GM11168 (cell line): ENCODE results near the gene TBX21.

Source experiments
- in situ Hi-C: fragments of 300-500 bp; cut with MboI; formaldehyde crosslinking; loops from one replicate; pipeline ENCODE4 v1.12.0; 2022; ENCODE audit warnings: low sequenced_read_pairs; ENCODE audit not compliant: unreplicated experiment

Gene TBX21

DNA sequence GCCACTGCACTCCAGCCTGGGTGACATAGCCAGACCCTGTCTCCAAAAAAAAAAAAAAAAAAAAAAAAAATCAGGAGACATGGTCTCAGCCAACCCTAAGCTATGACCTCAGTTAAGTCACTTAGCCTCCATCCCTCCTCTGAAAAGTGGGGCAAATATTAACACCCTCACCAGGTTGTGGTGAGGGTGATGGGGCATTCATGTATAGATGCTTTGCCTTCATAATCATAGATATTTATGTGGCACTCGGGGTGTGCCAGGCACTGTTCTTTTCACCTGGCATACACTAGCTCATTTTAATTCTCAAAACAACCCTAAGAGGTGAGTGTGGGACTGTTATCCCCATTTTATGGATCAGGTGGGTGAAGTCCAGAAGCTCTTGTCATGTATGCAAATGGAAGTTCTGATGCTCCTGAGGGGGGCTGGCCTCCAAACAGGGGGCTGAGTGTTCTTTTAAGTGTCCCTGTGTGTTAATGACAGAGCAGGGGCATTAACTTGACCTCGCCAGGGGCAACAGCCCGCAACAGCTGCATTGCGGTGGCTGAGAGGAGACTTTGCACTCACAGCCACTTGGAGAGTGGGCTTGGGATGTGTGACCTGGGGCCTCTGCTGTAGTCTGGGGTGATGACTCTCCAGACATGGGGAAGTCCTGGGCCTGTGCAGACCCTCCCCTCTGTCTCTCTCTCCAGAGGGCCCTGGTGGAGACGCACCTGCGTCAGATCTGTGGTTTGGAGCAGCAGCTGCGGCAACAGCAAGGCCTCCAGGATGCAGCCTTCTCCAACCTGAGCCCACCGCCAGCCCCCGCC is 34.9 kb upstream of the TBX21 start:
- in situ Hi-C loops: no loop called here

DNA sequence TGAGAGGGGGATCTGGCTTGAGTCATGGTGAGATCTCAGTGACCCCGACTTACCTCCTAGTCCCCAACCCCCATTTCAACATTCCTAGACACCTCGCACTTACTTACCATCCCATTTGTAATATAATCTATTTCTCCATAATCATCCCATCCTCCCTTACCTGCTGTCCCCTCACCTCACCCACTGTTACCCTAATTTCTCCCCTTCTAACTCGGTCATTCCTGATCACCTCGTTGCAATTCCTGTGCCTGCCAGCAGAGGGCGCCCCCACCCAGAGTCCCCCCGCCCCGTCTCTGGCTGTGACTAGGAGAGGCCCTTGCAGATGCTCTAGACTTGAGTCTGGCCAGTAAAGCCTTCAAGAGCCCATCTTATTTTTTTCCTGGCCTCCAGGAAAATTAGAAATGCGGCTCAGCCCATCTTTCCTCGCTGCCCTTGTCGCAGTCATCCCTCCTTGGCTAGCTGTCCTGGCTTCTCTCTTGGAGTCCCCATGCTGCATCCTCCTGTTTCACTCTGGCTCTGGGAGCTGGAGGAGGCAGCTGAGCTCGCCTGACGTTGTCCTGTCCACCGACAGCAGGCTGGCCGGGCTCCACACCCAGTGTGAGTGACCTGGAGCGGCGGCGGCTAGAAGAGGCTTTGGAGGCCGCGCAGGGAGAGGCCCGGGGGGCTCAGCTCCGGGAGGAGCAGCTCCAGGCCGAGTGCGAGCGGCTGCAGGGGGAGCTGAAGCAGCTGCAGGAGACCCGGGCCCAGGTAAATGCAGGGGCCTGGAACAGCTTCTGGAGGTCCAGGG is 34.1 kb upstream of the TBX21 start:
- in situ Hi-C loops: no loop called here

DNA sequence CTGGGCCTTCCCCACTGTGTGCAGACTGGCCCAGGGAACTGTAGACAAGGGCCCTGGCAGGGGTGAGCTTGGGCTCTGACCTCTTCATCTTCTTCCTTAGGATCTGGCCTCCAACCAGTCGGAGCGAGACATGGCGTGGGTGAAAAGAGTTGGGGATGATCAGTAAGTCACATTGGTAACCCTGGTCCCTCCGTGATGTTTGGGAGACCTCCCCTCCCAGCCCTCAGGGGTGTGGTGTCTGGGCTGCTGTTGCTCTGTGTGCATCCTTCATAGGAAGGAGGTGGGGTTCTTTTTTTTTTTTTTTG is 33.5 kb upstream of the TBX21 start:
- in situ Hi-C loops: no loop called here

DNA sequence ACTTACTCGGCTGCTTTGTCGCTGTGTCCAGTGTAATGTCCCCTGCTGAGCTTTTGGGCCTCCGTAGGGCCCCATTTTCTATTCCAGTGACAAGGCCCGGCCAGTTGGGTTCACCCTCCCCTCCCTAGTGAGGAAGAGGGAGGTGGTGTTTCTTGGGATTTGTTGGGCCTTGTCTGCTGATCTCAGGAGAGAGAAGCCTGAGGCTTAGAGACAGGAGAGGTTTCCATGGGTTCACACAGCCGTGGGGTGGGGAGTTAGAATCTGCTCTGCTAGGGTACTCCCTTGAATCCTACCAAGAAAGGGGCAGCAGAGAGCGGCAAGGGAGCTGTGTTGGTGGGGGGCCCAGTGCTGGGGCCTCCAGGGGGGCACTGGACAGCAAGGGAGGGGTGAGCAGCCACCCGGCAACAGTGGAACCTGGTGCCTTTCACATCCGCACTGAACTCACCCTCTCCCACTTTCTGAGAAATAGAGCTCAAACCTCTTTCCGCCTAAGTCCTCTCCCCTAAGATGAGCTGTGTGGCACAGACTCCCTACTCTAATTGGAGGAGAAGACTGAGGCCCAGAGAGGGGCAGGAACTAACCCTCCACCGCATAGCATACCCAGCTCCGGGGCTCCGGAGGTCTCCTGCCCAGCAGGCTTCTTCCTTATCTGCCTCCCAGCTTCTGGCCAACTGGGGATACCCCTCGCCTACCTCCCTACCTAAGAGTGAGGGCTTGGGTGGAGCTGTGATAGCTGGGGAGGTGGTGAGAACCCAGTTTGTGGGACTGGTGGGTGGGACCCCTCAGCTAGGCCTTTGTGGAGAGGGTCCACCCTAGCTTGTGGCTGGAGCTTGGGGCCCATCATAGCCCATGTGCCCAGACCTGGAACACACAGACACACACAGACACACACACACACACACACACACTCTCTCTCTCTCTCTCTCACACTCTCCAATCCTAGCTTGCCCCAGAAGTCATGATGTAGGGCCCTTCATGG is 32.3 kb upstream of the TBX21 start:
- in situ Hi-C loops: no loop called here

DNA sequence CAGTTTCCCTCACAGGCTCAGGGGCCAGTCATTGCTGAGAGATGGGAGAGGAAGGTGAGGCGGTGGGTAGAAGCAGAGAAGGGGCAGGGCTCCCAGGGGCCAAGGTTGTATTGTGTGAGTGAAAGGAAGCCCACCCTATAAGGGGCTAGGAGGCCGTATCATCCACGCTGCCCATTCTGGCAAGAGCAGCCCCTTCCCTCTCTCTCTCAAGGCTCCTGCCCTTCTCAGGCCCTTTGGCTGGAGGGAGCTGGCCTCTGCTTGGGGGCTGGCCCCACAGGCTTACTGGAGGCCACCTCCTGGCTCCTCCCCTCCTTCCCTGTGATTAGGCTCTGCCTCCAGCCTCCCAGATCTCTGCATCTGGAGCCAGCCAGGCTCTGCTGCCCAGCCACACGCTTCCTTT is 31.4 kb upstream of the TBX21 start:
- in situ Hi-C loops: no loop called here

DNA sequence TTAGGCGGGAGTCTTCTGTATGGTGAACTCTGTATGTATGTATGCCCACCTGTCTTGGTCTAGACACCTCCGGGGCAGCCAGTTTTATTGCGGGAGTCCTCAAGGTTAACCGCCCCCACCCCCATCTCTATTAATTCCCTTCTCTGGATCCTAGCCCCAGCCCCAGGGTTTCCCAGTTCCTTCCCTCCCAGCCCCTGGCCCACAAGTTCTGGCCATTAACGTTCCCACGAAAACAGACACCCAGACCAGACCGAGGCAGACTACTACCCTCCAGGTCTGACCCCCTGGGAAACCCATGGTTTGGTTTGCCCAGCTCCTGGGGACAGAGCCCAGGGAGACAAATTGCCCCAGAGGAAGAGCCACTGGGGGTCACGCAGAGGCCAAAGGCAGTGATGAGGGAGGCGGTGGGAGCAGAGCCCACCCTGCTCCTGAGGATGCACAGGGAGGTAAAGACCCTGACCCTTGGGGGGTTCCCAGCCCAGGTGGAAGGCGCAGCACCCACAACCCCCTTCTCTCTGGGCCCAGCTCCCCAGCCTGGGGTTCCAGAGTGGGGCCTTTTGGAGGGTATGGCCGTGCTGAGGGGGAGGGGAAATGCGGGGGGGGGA is 30.5 kb upstream of the TBX21 start:
- in situ Hi-C loops: no loop called here

DNA sequence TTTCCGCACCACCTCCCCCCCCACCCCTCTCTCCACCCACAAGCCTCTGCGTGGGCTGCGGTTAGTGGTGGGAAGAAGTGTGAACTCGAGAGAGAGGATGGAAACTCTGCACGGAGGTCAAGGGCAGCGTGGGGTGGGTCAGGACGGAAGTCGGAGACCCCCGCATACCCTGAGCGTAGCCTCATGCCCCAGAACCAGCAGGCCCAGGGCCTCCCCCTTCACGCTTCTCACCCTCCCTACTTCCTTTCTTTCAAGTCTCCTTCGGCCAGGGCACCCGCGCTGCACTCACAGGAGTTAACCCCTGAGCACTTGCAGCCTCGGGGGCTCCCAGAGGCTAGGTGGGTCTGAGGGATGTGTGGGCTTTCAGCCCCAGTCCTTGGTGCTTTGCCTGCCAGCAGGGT is 29.8 kb upstream of the TBX21 start:
- in situ Hi-C loops: no loop called here

DNA sequence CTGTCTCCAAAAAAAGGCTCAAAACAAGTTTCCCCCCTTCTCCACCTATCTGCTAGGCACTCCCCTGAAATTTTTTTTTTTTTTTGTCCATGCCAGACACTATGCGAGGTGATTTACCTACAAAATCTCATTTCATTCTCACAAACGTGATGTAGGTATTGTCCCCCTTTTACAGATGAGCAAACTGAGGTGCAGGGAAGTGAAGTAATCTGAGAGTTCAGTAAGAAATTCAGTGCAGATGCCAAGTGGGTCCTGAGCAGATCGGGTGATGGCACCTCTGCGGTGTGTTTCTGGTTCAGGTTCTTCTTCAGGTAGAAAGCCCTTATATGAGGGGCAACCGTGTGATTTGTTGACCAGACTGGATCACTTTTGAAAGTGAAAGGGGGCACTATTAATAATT is 29.4 kb upstream of the TBX21 start:
- in situ Hi-C loops: no loop called here

DNA sequence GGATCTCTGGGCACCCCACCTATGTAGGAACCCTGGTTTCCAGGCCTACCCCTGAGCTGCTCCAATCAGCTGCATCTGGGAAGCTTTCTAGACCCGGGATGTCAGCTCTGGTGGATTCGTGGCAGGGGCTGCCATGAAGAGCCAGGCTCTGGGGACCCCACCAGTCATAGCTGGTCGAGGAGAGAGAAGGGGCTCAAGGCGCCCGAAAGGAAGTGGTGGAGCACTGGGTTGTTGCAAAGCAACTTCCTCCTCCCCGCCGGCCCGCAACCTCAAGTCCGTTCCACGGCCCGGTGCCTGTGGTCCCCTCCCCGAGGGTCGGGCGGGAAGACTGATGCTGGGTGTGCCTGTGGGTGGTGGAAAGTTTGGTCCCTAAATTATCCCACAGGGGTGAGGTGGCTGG is 28.9 kb upstream of the TBX21 start:
- in situ Hi-C loops: no loop called here

DNA sequence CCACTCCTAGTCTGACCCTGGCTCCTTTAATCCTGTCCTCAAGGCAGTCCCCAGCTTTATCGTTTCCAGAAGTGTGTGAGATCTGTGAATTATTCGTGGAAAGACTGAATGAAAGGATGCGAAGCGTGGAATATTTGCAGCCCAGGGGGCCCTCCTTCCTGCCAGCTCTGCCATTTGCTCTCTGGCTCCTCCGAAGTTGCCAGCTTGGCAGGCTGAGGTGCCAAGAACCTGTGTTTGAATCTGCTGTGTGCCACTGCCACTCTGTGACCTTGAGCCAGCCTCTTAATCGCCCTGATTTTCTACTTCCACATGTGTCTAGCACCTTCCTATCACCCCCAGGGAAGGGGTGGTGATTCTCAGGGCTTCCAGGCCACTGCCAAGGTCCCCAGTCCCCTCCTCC is 28.3 kb upstream of the TBX21 start:
- in situ Hi-C loops: no loop called here

DNA sequence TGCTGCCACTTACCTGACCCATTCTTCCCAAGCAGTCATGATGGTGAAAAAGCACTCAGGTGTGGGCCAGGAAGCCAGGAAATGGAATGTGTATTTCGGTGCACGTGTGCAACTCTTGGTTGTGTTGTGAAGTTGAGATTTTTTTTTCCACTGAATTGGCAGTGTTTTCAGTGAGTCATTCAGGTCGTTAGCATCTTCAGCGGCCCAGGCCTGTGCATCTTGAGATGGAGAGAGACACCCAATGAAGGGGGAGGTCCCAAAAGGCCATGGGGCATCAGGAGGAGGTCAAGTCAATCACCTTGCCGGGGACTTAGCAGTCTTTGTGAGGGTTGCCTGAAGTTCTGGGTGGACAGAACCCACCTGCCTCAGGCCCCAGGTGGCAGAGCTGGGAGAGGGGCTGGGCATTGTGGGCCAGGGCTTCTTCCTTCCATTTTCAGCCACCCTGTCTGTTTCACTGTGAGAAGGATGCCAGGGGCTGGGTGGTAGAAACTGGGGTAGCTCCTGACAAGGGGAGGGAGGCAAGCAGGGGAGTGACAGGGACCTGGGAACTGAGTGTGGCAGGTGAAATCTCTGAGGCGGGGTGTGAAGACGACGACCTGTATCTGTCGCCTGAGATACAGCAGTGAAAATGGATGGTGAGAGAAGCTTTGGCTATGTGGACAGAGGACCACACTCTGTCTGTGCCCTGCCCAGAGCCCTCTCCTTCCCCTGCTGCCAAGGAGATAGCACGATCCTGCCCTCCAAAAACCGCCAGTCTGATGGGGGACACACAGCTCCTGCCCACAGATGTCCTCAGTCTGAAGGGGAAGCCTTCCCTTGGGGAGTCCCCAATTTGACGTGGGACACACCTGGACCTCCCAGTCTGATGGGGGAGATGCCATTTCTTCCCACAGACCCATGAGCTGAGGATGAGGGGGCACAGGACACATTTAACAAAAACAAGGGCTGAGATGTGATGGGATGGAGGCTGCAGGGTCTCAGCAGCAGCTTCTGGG is 27.2 kb upstream of the TBX21 start:
- in situ Hi-C loops: no loop called here

DNA sequence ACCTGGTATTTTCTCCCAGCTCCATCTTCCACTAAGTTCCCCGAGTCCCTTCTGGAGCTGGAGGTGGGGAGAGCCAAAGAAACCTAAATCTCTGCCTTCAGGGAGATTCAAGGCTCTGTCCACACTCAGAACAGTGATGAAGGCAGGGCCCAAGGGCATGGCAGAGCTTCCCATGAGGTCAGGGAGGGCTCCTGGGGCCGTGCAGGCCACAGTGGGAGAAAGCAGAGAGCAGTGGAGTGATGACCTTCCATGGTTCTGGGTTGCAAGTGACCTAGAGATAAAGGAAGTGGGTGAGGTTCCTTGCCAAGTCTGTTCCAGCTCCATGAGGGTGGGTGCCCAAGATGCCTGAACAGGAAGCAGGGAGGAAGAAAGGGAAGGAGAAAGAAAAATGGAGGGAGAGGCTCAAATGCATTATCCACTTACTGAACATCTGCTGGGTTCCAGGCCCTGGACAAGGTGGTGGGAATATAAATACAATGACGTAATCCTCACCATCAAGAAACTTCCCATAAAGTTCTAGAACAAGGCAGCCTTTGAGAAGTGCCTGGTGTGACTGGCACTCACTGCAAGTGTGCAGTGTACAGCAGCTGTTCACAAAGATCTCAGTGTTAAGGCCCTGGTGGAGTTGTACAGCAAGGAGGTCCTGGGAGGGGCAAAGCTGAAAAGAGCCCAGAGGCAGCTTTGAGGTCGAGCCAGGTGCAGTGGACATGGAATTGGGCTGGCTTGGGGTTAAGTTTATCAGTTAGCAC is 25.8 kb upstream of the TBX21 start:
- in situ Hi-C loops: no loop called here

DNA sequence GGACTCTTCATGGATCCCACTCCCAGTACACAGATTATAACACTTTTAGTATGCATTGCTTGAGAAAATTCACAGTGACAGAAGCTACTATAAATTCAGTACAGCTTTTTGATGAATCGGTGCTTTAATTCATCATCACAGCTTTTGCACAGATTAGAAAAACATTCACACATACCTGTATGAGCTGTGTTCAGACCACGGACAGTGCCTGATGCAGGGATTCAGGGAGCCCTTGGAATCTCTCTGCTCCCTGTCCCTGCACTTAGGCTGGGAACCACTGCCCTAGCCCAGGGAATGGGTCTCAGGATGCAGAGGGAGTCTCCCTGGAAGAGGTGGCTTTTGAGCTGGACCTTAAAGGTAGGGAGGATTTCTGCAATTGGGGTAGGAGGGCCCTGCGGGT is 25.2 kb upstream of the TBX21 start:
- in situ Hi-C loops: no loop called here

DNA sequence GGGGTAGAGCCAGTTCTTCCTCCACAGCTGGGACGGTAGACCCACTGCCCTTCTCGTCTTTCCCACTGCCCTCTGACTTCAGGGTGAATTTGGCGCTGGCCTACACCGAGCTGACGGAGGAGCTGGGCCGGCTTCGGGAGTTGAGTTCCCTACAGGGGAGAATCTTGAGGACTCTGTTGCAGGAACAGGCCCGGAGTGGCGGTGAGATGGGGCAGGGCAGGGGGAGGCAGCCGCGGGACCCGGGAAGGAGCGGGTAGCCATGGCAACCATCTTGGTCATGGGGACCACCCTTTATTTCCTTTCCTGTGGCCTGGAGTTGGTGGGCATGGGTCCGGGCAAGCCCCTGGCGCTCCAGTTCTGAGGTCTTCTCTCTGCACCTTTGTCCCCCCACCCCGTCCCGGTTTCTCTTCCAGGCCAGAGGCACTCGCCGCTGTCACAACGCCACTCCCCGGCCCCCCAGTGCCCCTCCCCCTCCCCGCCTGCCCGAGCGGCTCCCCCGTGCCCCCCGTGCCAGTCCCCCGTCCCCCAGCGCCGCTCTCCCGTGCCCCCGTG is 24.6 kb upstream of the TBX21 start:
- in situ Hi-C loops: no loop called here

DNA sequence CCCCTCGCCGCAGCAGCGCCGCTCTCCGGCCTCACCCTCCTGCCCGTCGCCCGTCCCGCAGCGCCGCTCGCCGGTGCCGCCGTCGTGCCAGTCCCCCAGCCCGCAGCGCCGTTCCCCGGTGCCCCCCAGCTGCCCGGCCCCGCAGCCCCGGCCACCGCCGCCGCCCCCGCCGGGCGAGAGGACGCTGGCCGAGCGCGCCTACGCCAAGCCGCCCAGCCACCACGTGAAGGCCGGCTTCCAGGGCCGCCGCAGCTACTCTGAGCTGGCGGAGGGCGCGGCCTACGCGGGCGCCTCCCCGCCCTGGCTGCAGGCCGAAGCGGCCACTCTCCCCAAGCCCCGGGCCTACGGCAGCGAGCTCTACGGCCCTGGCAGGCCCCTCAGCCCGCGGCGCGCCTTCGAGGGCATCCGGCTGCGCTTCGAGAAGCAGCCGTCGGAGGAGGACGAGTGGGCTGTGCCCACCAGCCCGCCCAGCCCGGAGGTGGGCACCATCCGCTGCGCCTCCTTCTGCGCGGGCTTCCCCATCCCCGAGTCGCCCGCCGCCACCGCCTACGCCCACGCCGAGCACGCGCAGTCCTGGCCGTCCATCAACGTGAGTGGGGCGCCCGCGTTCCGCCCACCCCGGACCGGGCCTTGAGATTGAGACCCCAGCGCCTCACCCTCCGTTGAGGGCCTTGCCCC is 24.0 kb upstream of the TBX21 start:
- in situ Hi-C loops: no loop called here

DNA sequence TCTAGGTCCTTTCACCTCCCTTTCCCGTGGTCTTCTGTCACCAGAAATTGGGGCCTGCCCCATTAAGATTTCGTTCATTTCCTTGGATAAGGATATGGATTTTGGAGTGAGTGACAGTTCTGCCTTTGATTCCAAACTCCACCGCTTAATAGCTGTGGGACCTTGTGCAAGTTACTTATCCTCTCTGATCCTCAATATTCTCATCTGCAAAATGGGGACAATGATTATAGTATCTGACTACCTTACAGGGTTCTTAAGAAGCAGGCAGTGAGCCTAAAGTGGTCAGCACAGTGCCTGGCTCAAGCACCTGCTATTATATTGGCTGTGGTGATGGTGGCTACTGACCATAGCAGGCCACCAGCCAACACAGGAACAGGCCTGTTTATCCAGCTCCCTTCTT is 23.4 kb upstream of the TBX21 start:
- in situ Hi-C loops: no loop called here

DNA sequence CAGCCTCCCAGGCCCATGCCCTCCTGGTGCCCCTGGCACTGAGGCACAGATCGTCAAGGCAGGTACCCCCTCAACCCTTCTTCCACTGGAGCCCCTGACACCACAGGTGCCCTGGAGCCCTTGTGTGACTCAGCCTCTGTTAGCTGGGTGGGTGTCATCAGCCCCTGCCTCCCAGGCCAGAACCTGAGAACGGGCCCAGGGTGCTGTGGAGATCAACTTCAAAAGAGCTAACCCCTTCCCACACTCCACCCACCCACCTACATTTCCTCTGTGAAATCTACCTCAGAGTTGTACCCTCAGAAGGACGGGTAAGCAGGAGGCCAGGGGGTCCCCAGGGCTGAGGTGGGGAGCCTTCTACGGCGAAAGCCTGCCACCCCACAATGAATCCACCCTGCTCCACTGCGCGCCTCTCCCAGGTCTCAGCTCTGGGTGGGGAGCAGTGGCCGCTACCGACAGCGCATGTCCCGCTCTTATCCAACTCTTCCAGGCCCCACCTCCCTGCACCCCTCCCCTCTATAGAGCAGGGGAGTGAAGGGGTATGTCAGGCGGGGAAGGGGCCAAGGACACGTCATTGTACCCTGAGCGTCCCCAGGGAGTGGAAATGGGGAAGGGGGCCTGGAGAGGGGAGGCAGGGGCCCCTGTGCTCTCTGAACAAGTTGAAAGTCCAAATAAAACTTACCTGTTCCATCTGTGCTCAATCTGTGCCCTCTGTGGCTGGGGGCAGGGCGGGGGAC is 21.5 kb upstream of the TBX21 start:
- in situ Hi-C loops: no loop called here
